ENCODE data around the gene SPOCK2.

SPOCK2 gene

DNA sequence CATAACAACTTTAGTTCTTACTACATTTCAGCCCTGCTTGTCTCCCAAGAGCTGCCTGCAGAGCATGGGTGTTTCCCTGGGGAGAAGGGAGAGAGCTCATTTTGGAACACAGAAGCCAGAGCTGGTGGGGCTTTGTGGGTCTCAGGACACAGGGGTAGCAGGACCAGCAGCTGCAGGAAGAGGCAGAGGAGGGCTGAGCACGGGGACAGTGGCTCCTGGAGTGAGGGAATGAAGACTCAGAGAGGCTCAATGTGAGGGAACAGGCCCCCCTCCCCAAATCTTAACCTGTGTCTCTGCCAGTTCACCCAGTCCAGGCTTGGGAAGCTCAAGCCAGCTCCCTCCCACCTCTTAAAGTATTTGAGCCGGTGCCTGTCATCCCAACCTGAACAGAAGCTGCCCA lies 74.2 kb downstream of the SPOCK2 start:
- TF ChIP-seq, protein P1, sequence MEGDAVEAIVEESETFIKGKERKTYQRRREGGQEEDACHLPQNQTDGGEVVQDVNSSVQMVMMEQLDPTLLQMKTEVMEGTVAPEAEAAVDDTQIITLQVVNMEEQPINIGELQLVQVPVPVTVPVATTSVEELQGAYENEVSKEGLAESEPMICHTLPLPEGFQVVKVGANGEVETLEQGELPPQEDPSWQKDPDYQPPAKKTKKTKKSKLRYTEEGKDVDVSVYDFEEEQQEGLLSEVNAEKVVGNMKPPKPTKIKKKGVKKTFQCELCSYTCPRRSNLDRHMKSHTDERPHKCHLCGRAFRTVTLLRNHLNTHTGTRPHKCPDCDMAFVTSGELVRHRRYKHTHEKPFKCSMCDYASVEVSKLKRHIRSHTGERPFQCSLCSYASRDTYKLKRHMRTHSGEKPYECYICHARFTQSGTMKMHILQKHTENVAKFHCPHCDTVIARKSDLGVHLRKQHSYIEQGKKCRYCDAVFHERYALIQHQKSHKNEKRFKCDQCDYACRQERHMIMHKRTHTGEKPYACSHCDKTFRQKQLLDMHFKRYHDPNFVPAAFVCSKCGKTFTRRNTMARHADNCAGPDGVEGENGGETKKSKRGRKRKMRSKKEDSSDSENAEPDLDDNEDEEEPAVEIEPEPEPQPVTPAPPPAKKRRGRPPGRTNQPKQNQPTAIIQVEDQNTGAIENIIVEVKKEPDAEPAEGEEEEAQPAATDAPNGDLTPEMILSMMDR (IDR thresholded peaks at IDR 0.05; ENCODE audit: insufficient read depth, low read length, missing control alignments): no peak
- POLR2A ChIA-PET: no interaction called here
- no peak for DNase-seq (ENCODE audit: low read depth, low spot score)
- CTCF ChIA-PET: interaction anchor here (1.4 kb wide), 1 partner anchor 57 kb away, joined by 6 read pairs; no protein-coding TSS in a partner anchor
- H3K4me3 ChIP-seq (ENCODE audit: low read depth, low read length): no peak overlapping the region

- TF ChIP-seq, protein P1 (IDR thresholded peaks at IDR 0.05; ENCODE audit: insufficient read depth, low read length, missing control alignments): no peak
- CTCF ChIA-PET: interaction anchor here (0.7 to 1.9 kb wide), 3 partner anchors 35 to 753 kb away, joined by 3 to 8 read pairs (median 6); no protein-coding TSS in a partner anchor
- no peak for DNase-seq (ENCODE audit: low read depth, low spot score)
- no peak overlapping the region for H3K4me3 ChIP-seq (ENCODE audit: low read depth, low read length)
- POLR2A ChIA-PET: no interaction called here
Measured at GRCh38 chr10:72013202-72013945, 75.0 kb downstream of the SPOCK2 start.

- no peak for DNase-seq (ENCODE audit: low read depth, low spot score)
- ChIA-PET CTCF (interaction anchor here (0.7 to 1.9 kb wide), 2 partner anchors 36 to 753 kb away, joined by 3 to 8 read pairs; no protein-coding TSS in a partner anchor), POLR2A (no interaction called here)
- H3K4me3 ChIP-seq (ENCODE audit: low read depth, low read length): no peak overlapping the region
- TF ChIP-seq, protein P1 (IDR thresholded peaks at IDR 0.05; ENCODE audit: insufficient read depth, low read length, missing control alignments): no peak
Measured at GRCh38 chr10:72012796-72013195, 75.6 kb downstream of the SPOCK2 start.

GRCh38 chr10:72011976-72012512 lies 76.3 kb downstream of the SPOCK2 start:
- DNase-seq (ENCODE audit: low read depth, low spot score): no peak
- TF ChIP-seq, protein P1 (IDR thresholded peaks at IDR 0.05; ENCODE audit: insufficient read depth, low read length, missing control alignments): no peak
- ChIA-PET POLR2A (no interaction called here), CTCF (interaction anchor here (1.9 kb wide), 1 partner anchor 37 kb away, joined by 8 read pairs; no protein-coding TSS in a partner anchor)
- H3K4me3 ChIP-seq (ENCODE audit: low read depth, low read length): no peak overlapping the region

DNA sequence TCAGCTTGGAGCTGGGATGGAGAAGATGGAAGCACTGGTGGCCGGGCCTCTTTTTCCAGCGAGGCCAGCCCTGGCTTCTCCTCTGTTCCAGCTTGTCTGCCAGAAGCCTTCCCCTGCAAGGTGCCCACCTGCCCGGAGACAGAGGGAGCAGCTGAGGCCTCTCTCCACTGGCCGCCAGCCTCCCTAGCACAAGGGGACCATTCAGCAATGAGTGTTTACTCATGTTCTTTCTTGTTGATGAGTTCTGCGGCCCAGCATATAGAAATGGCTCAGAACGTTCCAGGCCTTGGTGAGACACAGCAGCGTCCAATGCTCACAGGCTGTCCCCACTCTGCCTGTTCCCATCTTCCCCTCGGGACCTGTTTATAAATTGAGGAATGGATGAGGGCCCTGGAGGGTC lies 76.9 kb downstream of the SPOCK2 start:
- ChIA-PET POLR2A (no interaction called here), CTCF (interaction anchor here (1.5 kb wide), 1 partner anchor 37 kb away, joined by 3 read pairs; no protein-coding TSS in a partner anchor)
- DNase-seq (ENCODE audit: low read depth, low spot score): no peak
- TF ChIP-seq, protein P1 (IDR thresholded peaks at IDR 0.05; ENCODE audit: insufficient read depth, low read length, missing control alignments): no peak
- no peak overlapping the region for H3K4me3 ChIP-seq (ENCODE audit: low read depth, low read length)

DNA sequence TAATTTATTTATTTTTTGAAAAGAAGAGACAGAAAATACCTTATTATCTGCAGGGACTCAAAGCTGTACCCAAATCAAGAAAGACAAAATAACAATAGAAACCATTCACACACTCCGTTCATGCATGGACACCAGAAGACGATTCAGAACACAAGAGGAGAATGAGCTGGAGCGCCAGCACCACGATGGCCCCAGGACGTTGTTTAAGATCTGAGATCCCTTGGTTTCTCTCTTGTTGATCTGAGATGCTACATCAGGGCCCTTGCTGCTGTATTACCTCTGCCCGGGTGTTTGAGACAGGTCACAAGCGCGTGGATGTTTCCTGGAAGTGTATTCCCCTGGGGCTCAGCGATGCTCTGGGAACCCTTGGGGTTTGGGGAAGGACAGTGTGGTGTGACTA lies 77.3 kb downstream of the SPOCK2 start:
- ChIA-PET POLR2A (no interaction called here), CTCF (interaction anchor here (1.4 to 1.5 kb wide), 2 partner anchors 12 to 38 kb away, joined by 3 to 5 read pairs; no protein-coding TSS in a partner anchor)
- no peak overlapping the region for H3K4me3 ChIP-seq (ENCODE audit: low read depth, low read length)
- TF ChIP-seq, protein P1 (IDR thresholded peaks at IDR 0.05; ENCODE audit: insufficient read depth, low read length, missing control alignments): no peak
- DNase-seq (ENCODE audit: low read depth, low spot score): no peak
